ENCODE measurements around the gene TTC28. TPM values are rescaled to one million over a fixed set of nuclear protein-coding genes. Genes with fewer than 3 reads are reported as not detected.
"Not testable (repeated sequence)": the region's sequence is repeated elsewhere in the genome, so short reads cannot be mapped to it uniquely, and the experiment has no call there.

TTC28 gene
- total RNA-seq, 1 donor from 2014 or later, result 17.0 TPM

DNA sequence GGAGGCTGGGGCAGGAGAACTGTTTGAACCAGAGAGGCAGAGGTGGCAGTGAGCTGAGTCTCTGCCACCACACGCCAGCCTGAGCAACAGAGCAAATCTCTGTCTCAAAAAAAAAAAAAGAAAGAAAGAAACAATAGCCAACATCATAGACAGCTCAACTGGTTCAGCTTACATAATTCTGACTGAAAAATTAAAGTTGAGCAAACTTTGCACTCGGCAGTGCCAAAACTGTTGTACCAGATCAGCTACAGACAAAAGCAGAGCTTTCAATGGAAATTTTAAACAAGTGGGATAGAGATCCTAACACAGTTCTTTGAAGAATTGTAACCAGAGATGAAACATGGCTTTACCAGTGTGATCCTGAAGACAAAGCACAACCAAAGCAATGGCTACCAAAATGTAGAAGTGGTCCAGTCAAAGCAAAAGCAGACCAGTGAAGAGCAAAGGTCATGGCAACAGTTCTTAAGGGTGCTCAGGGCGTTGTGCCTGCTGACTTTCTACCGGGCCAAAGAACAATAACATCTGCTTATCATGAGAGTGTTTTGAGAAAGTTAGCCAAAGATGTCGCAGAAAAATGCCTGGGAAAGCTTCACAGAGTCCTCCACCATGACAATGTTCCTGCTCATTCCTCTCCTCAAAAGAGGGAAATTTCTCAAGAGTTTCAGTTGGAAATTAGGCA lies 59.3 kb downstream of the TTC28 start:
- intact Hi-C loops (cut with micrococcal nuclease), result no loop called here
- ATAC-seq (no peak), DNase-seq (no peak)

DNA sequence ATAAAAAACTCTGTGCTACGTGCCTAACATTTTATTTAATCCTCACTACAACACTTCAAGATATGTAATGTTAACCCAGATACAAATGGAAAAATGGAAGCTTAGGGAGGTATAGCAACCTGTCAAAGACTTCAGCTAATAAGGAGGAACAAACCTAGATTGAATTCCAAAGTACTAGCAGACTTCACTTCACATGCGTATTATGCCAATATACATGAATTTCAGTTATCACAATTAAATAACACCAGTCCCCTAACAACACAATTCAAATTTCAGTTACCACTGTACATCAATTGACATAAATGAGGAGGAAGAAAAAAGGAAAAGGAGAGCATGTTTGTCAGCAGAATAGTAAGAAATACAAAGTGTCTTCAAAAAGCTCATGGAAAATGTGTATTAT lies 60.4 kb downstream of the TTC28 start:
- intact Hi-C loops (cut with micrococcal nuclease), result no loop called here

DNA sequence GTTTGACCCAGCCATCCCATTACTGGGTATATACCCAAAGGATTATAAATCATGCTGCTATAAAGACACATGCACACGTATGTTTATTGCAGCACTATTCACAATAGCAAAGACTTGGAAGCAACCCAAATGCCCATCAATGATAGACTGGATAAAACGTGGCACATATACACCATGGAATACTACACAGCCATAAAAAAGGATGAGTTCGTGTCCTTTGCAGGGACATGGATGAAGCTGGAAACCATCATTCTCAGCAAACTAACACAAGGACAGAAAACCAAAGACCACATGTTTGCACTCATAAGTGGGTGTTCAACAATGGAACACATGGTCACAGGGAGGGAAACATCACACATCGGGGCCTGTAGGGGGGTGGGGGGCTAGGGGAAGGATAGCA lies 64.2 kb downstream of the TTC28 start:
- intact Hi-C loops (cut with micrococcal nuclease); DNase-seq; ATAC-seq: not testable (repeated sequence)

More for the DNA sequence above, 60.4 kb downstream of the TTC28 start:
- no peak for ATAC-seq
- no peak for DNase-seq

DNA sequence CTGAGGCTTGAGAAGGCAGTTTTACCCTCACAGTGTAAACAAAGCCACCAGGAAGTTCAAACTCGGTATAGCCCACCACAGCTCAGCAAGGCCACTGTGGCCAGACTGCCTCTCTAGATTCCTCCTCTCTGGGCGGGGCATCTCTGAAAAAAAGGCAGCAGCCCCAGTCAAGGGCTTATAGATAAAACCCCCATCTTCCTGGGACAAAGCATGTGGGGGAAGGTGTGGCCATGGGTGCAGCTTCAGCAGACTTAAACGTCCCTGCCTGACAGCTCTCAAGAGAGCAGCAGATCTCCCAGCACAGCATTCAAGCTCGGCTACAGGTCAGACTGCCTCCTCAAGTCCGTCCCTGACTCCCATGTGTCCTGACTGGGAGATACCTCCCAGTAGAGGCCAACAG lies 69.7 kb downstream of the TTC28 start:
- DNase-seq, result no peak
- intact Hi-C loops (cut with micrococcal nuclease), result no loop called here
- no peak for ATAC-seq

DNA sequence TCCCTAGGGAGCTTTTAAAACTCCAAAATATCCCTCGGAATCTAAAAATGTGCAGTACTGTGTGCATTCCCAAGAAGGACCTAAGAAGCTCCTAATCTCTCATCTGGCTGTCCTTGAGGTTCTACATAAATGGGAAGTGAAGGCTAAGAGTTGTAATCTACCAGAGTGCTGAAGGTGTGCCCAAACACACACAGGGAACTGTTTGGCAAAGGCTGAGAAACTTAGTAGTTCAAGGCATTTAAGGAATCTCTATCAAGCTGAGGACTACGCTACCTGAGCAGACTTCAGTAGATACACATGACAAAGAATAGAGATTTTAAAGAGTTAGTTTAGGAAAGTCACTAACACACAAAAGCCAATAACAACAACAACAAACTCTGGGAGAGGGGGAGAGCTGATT lies 71.1 kb downstream of the TTC28 start:
- intact Hi-C loops (cut with micrococcal nuclease), result no loop called here
- no peak for ATAC-seq
- DNase-seq, result no peak

DNA sequence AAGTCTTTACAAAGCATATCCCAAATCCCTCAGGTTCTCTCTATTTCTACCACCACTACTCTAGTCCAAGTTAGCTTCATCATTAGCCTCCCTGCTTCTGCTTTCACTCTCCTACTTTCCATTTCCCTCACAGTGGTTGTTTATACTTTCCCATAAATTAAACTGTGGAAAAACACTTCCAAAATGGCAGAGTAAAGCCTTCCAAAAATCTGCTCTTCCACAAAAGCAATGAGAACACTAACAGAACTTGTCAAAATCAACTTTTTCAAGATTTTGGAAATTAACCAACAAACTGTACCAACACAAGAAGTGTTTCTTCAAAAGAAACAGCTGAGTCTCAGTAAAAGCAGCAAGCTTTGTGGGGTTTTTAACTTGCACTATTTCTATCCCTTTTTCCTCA lies 71.8 kb downstream of the TTC28 start:
- ATAC-seq (no peak), DNase-seq (no peak)
- intact Hi-C loops (cut with micrococcal nuclease), result no loop called here

DNA sequence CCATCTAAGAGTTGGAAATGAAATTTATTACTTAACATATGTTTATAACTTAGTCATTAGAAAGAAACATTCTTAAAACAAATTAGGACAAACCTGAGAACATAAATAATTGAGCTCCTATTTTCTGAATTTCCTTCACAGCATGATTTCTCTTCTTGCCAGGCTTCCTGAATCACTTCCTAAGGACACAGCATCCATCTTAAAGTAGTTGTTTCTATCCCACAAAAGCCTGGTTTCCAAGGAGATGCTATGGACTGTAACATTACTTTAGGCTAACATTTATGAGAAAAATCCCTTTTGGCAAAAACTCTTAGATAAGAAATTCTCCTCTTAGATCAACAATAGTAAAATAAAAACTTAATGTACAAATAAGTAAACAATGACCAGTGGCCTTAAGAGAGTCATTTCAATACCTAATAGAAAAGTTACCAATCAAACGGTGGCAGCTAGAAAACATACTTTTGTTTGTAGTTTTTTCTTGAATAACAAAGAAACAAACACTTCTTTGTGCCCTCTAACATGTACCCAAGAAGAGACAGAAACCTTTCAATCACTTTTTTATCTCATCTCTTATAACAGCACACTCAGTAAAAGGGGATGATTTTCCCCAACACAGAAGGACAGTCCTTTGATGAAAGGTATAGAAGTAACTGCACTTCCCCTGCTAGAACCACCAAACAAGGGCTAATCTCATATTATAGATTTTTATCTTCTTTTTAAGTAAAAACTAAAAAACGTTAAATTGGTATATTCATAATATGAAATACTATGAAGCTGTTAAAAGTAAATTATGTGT lies 74.5 kb downstream of the TTC28 start:
- no peak for DNase-seq
- no peak for ATAC-seq
- intact Hi-C loops (cut with micrococcal nuclease), result no loop called here

DNA sequence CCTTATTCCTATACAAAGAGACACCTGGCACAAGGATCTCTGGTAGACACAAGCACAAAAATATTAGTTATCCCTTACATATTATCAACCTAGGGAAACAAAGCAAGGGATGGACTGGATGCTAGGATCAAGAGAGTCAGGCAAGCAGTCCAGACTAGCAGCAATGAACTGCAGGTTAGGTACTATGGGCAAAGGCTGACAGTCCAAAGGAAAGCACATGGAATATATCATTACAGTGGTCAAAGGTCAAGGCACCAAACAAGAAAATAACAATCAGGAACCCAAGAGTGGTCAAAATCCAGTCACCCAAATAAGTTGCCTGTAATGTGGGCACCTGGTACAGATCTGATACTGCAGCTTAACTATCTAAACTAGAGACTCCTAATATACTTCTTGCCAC lies 77.7 kb downstream of the TTC28 start:
- no peak for DNase-seq
- intact Hi-C loops (cut with micrococcal nuclease), result no loop called here
- no peak for ATAC-seq

DNA sequence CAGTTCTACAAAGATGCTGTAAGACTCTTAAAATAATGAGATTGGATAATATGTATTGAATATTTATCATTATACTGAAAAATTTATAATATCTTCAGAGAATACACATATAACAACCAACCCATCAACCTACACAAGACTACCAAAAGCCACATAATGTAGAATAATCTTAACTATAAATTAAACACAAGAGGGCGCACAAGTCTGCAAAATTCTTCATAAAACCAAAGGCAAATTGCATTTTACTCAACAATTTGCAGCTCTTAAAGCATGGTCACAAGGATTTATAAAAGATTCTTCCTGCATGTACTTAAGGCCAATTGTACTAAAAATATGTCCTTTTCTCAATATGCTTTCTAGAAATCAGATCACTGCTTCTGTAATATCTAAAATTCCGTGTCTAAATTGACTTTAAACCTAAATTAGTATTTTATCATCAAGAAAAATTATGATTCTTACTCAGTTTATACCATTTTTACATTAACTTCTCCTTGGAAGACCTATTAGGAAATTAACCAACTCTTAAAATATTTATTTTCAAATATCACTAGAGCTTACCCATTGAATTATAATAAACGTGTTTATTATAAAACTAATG lies 79.0 kb downstream of the TTC28 start:
- no peak for DNase-seq
- ATAC-seq, result peak; percentile 36
- intact Hi-C loops (cut with micrococcal nuclease), result no loop called here

DNA sequence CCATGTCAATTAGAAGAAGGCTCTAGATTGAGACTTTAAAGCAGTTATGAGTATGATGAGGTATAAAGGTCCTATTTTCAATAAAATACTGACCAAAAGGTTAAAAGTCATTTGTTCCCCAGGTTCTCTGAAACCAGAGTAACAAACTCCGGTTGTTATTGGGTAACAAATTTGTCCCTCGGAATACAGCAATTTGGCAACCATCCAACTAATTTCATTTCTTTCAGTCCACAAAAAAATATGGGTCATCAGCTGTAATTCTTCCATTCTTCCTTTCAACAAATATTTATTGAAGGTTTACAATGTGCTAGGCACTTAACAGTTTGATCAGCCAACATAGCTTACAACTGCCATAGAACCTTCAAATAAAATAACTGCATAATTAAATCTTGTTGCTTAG lies 79.9 kb downstream of the TTC28 start:
- ATAC-seq (no peak), DNase-seq (no peak)
- intact Hi-C loops (cut with micrococcal nuclease), result loop anchor here (5.0 to 10.0 kb wide), 2 partner anchors 228 to 575 kb away; no protein-coding TSS in a partner anchor

DNA sequence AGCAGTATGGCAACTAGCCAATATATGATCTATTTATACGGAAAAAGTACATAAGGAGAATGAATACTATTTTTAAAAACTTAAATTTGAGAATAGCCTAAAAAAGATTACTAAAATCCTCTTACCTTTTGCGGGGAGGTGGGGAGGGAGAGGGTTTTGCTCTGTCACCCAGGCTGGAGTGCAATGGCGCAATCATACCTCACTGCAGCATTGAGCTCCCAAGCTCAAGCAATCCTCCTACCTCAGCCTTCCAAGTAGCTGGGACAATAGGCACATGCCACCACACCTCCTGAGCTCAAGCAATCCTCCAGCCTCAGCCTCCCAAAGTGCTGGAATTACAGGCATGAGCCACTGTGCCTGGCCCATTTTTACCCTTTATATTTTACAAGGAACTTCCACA lies 82.0 kb downstream of the TTC28 start:
- intact Hi-C loops (cut with micrococcal nuclease), result loop anchor here (5.0 to 10.0 kb wide), 2 partner anchors 230 to 573 kb away; no protein-coding TSS in a partner anchor
- ATAC-seq (no peak), DNase-seq (no peak)

DNA sequence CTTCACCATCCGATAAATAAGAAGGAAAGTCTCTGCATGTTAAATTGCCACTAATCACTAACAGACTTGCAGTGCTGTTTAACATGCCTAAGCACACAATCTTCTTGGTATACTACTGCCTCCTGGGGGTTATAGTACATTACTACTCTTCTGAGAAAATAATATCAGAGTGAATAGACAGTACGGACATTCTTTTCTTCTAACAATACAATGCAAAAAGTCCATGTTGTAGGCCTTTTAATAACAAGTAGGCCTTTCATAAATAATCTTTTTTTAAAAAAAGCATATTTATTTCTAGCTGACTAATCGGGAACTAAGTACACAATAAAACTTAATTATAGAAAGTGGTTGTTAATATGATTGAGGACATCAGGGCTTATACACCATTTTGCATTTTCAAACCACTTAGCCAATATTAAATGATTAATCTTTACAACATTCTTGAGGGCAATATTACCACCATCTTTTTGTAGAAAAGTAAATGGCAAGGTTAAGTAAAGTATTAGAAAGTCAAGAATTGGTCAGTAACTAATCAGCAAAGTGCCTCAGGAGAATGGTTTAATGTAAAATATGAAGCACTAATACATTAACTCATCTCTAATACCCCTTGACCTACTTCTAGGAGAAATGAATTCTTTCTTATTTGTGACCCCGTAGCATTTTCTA lies 84.7 kb downstream of the TTC28 start:
- ATAC-seq, result peak; percentile 87

DNA sequence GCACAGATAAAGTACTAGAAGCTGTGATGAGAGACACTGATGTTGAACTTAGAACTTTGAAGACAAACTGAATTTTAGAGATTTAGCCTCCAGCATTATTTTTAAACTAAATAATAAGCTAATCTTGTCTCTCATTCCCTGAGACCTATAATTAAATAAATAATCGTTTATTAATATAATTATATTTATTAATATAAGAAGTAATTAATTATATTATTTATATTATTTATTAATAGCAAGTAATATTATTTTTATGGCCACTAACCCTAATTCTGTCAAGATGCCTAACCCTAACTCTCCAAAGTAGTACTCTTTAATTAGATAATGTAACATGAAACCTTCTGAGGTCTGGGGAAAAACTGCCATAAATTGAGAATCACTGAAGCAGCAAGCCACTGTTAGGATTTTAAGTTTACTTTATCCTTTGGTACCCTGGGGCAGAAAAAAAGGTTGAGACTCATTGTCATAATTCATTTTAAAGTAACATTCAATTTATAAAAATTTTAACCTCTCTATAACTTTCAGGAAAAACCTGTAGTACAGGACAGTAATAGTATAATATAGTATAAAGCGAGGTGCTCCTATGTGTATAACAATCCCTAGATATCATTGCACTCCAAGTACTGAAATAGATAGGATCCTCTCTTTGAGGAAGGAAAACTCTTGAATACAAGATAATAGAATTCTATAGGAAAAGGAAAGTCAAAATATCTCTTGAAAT lies 85.4 kb downstream of the TTC28 start:
- ATAC-seq, result peak; percentile 24
- no peak for DNase-seq
- intact Hi-C loops (cut with micrococcal nuclease), result loop anchor here (5.0 to 10.0 kb wide), 2 partner anchors 542 to 569 kb away; no protein-coding TSS in a partner anchor

More for the DNA sequence above, 84.7 kb downstream of the TTC28 start:
- no peak for DNase-seq
- intact Hi-C loops (cut with micrococcal nuclease), result loop anchor here (5.0 to 10.0 kb wide), 3 partner anchors 232 to 570 kb away; no protein-coding TSS in a partner anchor

DNA sequence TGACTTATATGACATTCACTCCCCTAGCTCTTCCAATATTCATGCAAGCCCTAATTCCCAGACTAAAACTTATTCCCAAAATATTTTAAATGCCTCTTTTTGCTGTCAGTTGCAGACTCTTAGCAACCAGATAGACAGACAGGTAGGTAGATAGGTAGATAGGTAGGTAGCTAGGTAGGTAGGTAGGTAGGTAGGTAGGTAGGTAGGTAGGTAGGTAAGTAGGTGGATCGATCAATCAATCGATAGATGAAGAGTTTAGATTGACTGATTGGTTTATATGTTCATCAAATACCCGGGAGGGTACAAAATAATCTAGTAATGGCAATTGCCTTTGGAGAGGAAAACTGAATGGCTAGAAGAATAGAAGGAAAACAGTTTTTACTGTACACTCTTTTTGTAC lies 86.3 kb downstream of the TTC28 start:
- DNase-seq (no peak), ATAC-seq (no peak)
- intact Hi-C loops (cut with micrococcal nuclease), result loop anchor here (5.0 to 10.0 kb wide), 2 partner anchors 541 to 568 kb away; no protein-coding TSS in a partner anchor

DNA sequence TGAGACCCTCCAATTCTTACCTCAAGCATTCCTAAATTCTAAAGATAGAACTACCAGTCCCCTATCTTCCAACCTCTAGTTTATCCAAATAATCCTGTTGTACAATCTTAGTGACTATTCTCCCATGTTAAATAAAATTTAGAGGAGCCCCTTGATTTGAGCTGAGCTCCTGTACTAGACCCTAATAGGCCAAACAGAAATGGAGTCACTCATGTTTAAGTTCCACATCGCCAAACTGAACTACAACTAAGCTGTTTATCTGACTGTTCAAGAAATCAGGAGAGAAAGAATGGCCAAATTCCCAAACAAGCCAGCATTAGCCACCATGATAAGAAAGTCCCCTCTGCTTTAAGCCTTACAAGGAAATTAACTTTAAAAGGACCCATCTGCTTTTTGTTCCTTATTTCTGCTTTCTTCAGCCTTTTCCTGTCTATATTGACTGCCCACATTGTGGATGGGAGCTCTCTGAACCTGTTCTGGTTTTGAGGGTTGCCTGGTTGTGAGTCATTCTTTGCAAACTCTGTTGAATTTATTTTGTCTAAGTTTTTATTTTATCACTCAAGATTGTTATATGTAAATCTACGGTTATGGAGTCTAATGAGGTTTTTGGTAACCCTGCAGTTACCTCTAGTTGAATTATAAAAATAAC lies 90.4 kb downstream of the TTC28 start:
- ATAC-seq (no peak), DNase-seq (no peak)
- intact Hi-C loops (cut with micrococcal nuclease), result no loop called here

DNA sequence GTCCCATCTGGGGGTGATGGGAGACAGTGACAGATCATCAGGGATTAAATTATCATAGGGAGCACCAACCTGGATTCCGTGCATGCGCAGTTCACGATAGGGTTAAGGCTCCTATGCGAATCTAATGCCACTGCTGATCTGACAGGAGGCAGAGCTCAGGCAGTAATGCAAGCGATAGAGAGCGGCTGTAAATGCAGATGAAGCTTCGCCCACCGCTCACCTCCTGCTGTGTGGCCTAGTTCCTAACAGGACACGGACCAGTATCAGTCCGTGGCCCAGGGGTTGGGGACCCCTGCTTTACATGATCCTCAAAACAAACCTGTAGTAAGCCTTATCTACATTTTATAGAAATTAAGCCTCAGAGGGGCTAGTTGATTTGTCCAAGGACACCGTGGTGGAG lies 94.3 kb downstream of the TTC28 start:
- intact Hi-C loops (cut with micrococcal nuclease), result no loop called here
- ATAC-seq (no peak), DNase-seq (no peak)

DNA sequence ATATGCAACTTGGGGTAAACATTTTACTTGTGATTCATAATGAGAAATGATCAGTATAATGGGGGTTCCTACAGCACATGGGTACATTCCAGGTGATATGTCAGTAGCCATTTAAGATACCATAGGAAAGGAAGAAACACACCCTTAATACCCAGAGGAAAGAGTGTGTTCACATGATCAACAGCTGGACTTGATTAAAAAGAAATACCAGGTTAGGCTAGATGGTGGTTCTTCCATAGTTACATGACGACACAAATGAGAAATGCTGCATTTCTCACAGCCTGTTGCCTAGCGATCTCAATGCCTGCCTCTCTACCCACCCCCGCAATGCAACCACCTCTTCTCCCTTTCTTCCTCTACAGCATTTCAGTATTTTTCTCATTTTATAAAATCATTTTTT lies 96.8 kb downstream of the TTC28 start:
- no peak for ATAC-seq
- intact Hi-C loops (cut with micrococcal nuclease), result no loop called here
- no peak for DNase-seq

DNA sequence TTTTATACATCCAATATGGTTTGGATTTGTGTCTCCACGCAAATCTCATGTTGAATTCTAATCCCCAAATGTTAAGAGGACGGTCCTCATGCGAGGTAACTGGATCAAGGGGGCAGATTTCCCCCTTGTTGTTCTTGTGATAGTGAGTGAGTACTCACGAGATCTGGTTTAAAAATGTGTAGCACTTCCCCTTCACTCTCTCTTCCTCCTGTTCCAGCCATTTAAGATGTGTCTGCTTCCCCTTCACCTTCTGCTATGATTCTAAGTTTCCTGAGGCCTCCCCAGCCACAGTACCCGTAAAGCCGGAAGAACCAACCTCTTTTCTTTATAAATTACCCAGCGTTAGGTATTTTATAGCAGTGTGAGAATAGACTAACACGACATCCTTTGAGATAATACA lies 98.6 kb downstream of the TTC28 start:
- intact Hi-C loops (cut with micrococcal nuclease), result no loop called here
- no peak for DNase-seq
- ATAC-seq, result no peak
